Spinal cord (tissue), 10 donors: ENCODE results near the gene CST7. TPM values are rescaled to one million over a fixed set of nuclear protein-coding genes. Genes with fewer than 3 reads are reported as not detected.

Experiments used
- DNase-seq, 6 donors: peaks; one replicate each; pipeline versions ENCODE4 v3.0.0 to v3.0.0-alpha.2; 2013 to 2015; ENCODE audit warnings: low spot score in 6 of 6, low read depth in 4 of 6
- H3K27ac ChIP-seq: one replicate; pipeline ENCODE4 v1.5.1; 2013; ENCODE audit warnings: low read depth, low read length, control low read depth
- H3K27me3 ChIP-seq: one replicate; pipeline ENCODE4 v1.6.1; 2013; ENCODE audit warnings: low read length; ENCODE audit not compliant: control insufficient read depth, insufficient read depth
- H3K36me3 ChIP-seq: one replicate; pipeline ENCODE4 v1.6.1; 2013; ENCODE audit warnings: low read length; ENCODE audit not compliant: control insufficient read depth, insufficient read depth
- H3K4me1 ChIP-seq: one replicate; pipeline ENCODE4 v1.6.1; 2013; ENCODE audit warnings: low read length; ENCODE audit not compliant: control insufficient read depth, insufficient read depth
- H3K4me3 ChIP-seq: one replicate; pipeline ENCODE4 v1.5.1; 2013; ENCODE audit warnings: low read depth, low read length, control low read depth
- H3K9me3 ChIP-seq: one replicate; pipeline ENCODE4 v1.6.1; 2013; ENCODE audit warnings: low read length; ENCODE audit not compliant: control insufficient read depth, insufficient read depth
- WGBS: methylation state at CpG from one replicate; pipeline ENCODE4 v1.1.5; 2013; ENCODE audit warnings: missing lambda C conversion rate; ENCODE audit not compliant: insufficient coverage; 5-methylcytosine and 5-hydroxymethylcytosine counted together
- polyA plus RNA-seq, 2 donors: library from polyadenylated mRNA; unstranded; fragments of 120-200 nt; gene quantifications; one replicate each; pipeline ENCODE4 v1.2.1, GENCODE V29; 2013; ENCODE audit not compliant: insufficient read length in 2 of 2
- total RNA-seq, 2 donors: library from RNA; depleted of rRNA in 1 of 2; stranded (reverse); fragments of 120-200 nt in 1 of 2; fragments of >200 nt in 1 of 2; gene quantifications; one replicate each; pipeline versions ENCODE4 v1.2.3 to v1.2.4, GENCODE V29; 2013 to 2014
- donor health status: healthy.

CST7 gene
- total and polyA plus RNA-seq, 4 donors: 0.55 to 8.5 TPM; not detected in 2

- Histone ChIP-seq H3K4me1 (no peaks in the 10 kb centered on the region), H3K27me3 (no peaks in the 10 kb centered on the region), H3K4me3 (no peak overlapping the region), H3K27ac (no peak overlapping the region), H3K36me3 (peaks cover 41% of the 10 kb centered on the region), H3K9me3 (no peaks in the 10 kb centered on the region)
- WGBS: 83% methylated on average over 3 of the region's 3 CpGs
- no peak for DNase-seq
Measured at GRCh38 chr20:24981790-24982189, 32.7 kb downstream of the CST7 start.

DNA sequence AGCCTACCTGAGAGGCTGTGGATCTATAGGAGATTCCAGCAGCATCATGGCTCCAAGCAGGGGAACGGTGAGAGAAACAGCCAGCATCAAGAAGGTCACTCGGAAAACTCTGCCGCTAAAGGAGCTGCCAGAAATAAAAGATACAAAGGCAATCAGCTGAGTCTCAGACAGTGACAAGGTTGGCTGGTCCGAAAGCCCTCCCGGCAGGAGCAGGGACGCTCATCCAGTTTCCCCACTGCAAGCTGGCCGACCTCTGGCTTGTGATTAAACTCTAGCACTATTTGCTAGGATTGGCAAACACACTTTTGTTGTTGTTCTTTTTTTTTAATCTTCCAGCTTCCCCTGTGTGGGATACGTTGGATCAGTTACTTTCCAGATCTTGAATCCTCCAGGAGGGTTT is 34.8 kb downstream of the CST7 start:
- H3K4me1 ChIP-seq: no peaks in the 10 kb centered on the region
- DNase-seq: no peak
- H3K36me3 ChIP-seq: peaks cover 39% of the 10 kb centered on the region
- no peak overlapping the region for H3K4me3 ChIP-seq
- no peaks in the 10 kb centered on the region for H3K9me3 ChIP-seq
- H3K27me3 ChIP-seq: no peaks in the 10 kb centered on the region
- 61% methylated on average over 5 of the region's 8 CpGs for WGBS
- H3K27ac ChIP-seq: no peak overlapping the region

- H3K4me3 ChIP-seq: no peak overlapping the region
- H3K36me3 ChIP-seq: peaks cover 27% of the 10 kb centered on the region
- no peak for DNase-seq
- no peaks in the 10 kb centered on the region for H3K27me3 ChIP-seq
- WGBS: no CpG with 5 or more reads among the region's 3 CpGs
- no peaks in the 10 kb centered on the region for H3K4me1 ChIP-seq
- no peaks in the 10 kb centered on the region for H3K9me3 ChIP-seq
- H3K27ac ChIP-seq: no peak overlapping the region
Measured at GRCh38 chr20:24984961-24985640, 36.0 kb downstream of the CST7 start.

DNA sequence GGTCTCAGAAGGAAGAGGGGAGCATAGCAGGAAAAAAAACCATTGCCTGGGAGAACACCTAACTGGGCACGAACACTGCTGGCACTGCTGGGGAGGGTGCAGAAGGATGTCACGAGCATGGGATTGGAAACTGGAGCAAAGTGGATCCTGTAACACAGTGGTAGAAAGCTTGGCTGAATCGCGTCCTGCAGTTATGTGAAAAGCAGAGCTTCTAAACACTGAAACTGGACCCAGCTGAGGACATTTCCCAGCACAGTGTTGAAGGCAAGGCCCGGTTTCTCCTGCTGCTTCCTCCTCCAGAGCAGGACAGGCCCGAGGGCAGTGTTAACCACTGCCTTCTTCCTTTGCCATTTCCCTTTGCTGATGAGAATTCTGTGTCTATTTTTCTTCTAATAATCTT is 36.7 kb downstream of the CST7 start:
- Histone ChIP-seq H3K4me1 (no peaks in the 10 kb centered on the region), H3K9me3 (no peaks in the 10 kb centered on the region), H3K27me3 (no peaks in the 10 kb centered on the region), H3K36me3 (peaks cover 20% of the 10 kb centered on the region), H3K4me3 (no peak overlapping the region), H3K27ac (no peak overlapping the region)
- DNase-seq: no peak
- 68% methylated on average over 6 of the region's 6 CpGs for WGBS

DNA sequence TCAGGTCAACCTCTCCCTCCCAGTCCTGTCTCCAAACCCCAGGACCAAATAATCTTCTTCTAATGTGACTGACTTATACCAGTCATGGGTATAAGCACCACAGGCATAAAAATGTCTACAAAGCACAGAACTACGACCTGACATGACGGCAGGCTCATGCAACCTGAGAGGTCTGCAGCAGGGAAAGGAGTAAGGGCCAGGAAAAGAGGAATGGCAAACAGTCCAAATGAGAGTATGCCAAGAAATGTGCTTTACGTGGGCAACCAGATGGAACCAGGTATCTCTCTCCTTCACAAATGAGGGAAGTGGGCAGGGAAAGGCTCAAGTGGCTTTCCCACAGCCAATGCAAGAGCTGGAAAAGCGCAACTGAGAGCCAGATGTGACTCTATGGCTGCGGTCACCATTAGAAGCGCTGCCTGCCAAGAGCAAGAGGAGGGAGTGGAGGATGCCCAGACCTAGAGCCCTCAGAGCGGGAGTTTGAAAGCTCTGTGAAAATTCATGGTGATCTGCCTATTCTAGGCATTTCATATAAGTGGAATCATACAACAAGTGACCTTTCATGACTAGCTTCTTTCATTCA is 37.5 kb downstream of the CST7 start:
- H3K27me3 ChIP-seq: no peaks in the 10 kb centered on the region
- DNase-seq: no peak
- H3K4me3 ChIP-seq: no peak overlapping the region
- 88% methylated on average over 7 of the region's 7 CpGs for WGBS
- no peaks in the 10 kb centered on the region for H3K9me3 ChIP-seq
- no peak overlapping the region for H3K27ac ChIP-seq
- H3K36me3 ChIP-seq: peaks cover 16% of the 10 kb centered on the region
- H3K4me1 ChIP-seq: no peaks in the 10 kb centered on the region

- WGBS: no CpG with 5 or more reads among the region's 2 CpGs
- Histone ChIP-seq H3K9me3 (no peaks in the 10 kb centered on the region), H3K4me1 (peaks cover 4% of the 10 kb centered on the region), H3K36me3 (peaks cover 9% of the 10 kb centered on the region), H3K4me3 (no peak overlapping the region), H3K27ac (no peak overlapping the region), H3K27me3 (no peaks in the 10 kb centered on the region)
- no peak for DNase-seq
Measured at GRCh38 chr20:24987244-24987643, 38.2 kb downstream of the CST7 start.

DNA sequence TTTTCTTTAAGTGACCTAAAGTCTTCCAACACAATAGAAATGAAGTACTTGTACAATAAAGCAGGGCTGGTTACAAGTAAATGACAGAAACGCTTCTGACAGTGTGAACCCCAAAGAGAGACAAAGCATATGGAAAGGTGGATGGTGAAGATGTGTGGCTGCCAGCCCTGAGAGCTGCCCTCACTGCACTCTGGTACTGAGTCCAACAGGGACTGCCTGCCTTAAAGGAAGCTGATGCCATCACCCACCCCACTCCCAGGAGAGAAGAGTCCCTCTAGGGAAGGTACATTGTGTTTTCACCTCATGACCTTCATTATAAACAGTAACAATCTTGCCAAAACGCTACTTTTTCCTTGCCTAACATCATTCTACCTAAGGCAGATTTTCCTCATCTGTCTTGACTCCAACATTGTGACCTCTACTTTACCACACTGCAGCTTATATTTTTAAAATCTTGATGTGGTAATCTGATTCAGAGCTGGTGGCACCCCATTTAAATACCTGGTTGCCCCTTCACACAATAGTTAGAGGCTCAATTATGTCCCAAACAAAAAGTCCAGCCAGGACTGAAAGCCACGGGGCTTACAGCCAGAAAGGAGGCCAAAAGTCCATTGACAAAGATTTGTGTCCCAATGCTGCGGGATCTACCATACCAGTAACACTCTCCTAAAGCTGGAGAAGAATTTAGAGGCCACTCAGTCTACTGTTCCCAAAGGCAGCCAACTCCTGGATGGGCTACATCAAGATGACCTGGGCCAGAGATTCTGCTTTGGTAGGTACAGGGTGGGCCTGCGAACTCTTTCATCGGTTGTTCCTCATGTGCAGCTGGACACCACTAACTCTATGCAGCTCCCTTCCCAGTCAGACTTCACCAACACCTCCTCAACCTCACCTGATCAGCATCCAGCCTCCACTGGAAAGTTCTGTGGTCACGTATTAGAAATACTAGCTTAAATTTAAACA is 39.1 kb downstream of the CST7 start:
- Histone ChIP-seq H3K4me1 (peaks cover 4% of the 10 kb centered on the region), H3K4me3 (no peak overlapping the region), H3K9me3 (no peaks in the 10 kb centered on the region), H3K27me3 (no peaks in the 10 kb centered on the region), H3K36me3 (peaks cover 4% of the 10 kb centered on the region), H3K27ac (no peak overlapping the region)
- 85% methylated on average over 5 of the region's 7 CpGs for whole genome bisulfite sequencing
- DNase-seq: no peak

DNA sequence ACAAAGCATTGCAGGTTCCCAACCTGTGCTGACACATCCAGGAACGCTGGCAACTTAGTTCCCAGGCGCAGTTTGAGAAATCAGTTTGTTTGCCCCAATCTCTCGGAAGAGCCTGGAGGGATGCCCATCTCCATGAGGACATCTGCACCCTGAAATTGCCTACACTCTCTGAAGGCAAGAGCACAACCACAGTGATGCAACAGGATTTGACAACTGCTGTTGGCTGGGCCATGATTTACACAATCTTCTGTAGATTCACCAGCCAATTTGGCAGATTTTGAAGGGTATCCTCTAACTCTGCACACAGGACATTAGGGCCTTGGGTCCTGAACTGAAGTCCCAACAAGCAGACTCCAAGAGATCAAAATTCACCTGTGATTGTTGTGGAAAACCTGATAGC is 40.1 kb downstream of the CST7 start:
- no peaks in the 10 kb centered on the region for H3K36me3 ChIP-seq
- H3K4me3 ChIP-seq: no peak overlapping the region
- WGBS: 96% methylated on average over 3 of the region's 3 CpGs
- no peak for DNase-seq
- H3K4me1 ChIP-seq: peaks cover 4% of the 10 kb centered on the region
- H3K9me3 ChIP-seq: no peaks in the 10 kb centered on the region
- no peaks in the 10 kb centered on the region for H3K27me3 ChIP-seq
- H3K27ac ChIP-seq: no peak overlapping the region

DNA sequence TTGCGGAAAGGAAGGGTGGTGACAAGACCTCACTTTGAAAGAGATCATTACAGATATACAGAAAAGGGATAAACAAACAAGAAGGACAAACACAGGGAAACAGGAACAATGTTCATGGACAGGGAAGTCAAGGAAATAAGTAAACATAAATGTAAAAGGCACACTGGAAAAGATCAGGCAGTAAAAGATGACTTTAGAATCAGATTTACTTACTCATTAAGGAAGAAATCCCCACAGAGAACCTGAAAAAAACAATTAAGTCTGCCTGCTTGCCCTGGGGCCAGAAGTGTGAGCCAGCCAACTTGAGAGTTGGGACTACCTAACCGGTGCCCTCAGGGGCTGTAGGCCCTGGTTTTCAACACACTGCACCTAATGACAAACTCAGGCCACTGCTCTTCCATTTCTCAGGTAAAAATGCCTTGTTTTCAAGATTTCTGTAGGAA is 41.8 kb downstream of the CST7 start:
- H3K27me3 ChIP-seq: no peaks in the 10 kb centered on the region
- no peak overlapping the region for H3K27ac ChIP-seq
- H3K36me3 ChIP-seq: no peaks in the 10 kb centered on the region
- no peak for DNase-seq
- H3K4me3 ChIP-seq: no peak overlapping the region
- peaks cover 14% of the 10 kb centered on the region for H3K4me1 ChIP-seq
- 91% methylated on average over 1 of the region's 2 CpGs for WGBS
- no peaks in the 10 kb centered on the region for H3K9me3 ChIP-seq
